Activated T-helper 17 cell treated with anti-CD3 and anti-CD28 coated beads, Interleukin-2, amount 50 U/mL, for 72 hours (primary cell): Measurements from ENCODE around the gene SRL. TPM values are rescaled to one million over a fixed set of nuclear protein-coding genes. Genes with fewer than 3 reads are reported as not detected.
"Not testable (repeated sequence)": the region's sequence is repeated elsewhere in the genome, so short reads cannot be mapped to it uniquely, and the experiment has no call there.

Experiments
- ATAC-seq: fragments of 150-1000 bp; cut with Tn5 transposase; replicated peaks from 2 replicates; pipeline ENCODE4 v1.10.0; 2021; ENCODE audit warnings: mild to moderate bottlenecking, moderate library complexity
- H3K27ac Mint-ChIP-seq: one replicate; pipeline ENCODE4 v1.8.0; 2022; ENCODE audit warnings: mixed read lengths
- H3K27me3 Mint-ChIP-seq: one replicate; pipeline ENCODE4 v1.8.0; 2022; ENCODE audit warnings: mixed read lengths
- H3K36me3 Mint-ChIP-seq: one replicate; pipeline ENCODE4 v1.8.0; 2022; ENCODE audit warnings: low read depth, mild to moderate bottlenecking, mixed read lengths
- H3K4me1 Mint-ChIP-seq: one replicate; pipeline ENCODE4 v1.8.0; 2022; ENCODE audit warnings: mixed read lengths
- H3K4me3 Mint-ChIP-seq: one replicate; pipeline ENCODE4 v1.8.0; 2022; ENCODE audit warnings: mild to moderate bottlenecking, mixed read lengths
- H3K9me3 Mint-ChIP-seq: one replicate; pipeline ENCODE4 v1.8.0; 2022; ENCODE audit warnings: mixed read lengths
- total RNA-seq, 2 donors: library from RNA; stranded (reverse); gene quantifications; one replicate each; pipeline ENCODE4 v1.2.3, GENCODE V29; 2022

SRL gene
- total RNA-seq, 2 donors from 2014 or later: not detected

GRCh38 chr16:4158143-4159093 lies 83.5 kb downstream of the SRL start:
- Mint-ChIP-seq H3K4me3 (no peak overlapping the region), H3K27me3 (no peaks in the 10 kb centered on the region), H3K27ac (peak overlapping the region; percentile 83), H3K36me3 (no peaks in the 10 kb centered on the region), H3K9me3 (no peaks in the 10 kb centered on the region), H3K4me1 (peaks cover 5% of the 10 kb centered on the region)
- no peak for ATAC-seq

- Mint-ChIP-seq H3K27ac (no peak overlapping the region), H3K4me3 (no peak overlapping the region), H3K36me3 (no peaks in the 10 kb centered on the region), H3K4me1 (peaks cover 5% of the 10 kb centered on the region), H3K9me3 (no peaks in the 10 kb centered on the region), H3K27me3 (no peaks in the 10 kb centered on the region)
- no peak for ATAC-seq
Observed at GRCh38 chr16:4157376-4157825, 84.5 kb downstream of the SRL start.

- not testable (repeated sequence) for H3K27ac Mint-ChIP-seq, H3K36me3 Mint-ChIP-seq, H3K4me3 Mint-ChIP-seq, ATAC-seq, H3K9me3 Mint-ChIP-seq, H3K4me1 Mint-ChIP-seq, H3K27me3 Mint-ChIP-seq
Observed at GRCh38 chr16:4156503-4156902, 85.4 kb downstream of the SRL start.

- H3K27me3 Mint-ChIP-seq, H3K9me3 Mint-ChIP-seq, H3K27ac Mint-ChIP-seq, H3K36me3 Mint-ChIP-seq, H3K4me1 Mint-ChIP-seq, H3K4me3 Mint-ChIP-seq, ATAC-seq: not testable (repeated sequence)
Observed at GRCh38 chr16:4153364-4153763, 88.5 kb downstream of the SRL start.

GRCh38 chr16:4152267-4152666 lies 89.6 kb downstream of the SRL start:
- no peaks in the 10 kb centered on the region for H3K4me1 Mint-ChIP-seq
- no peak for ATAC-seq
- H3K27ac Mint-ChIP-seq: no peak overlapping the region
- H3K36me3 Mint-ChIP-seq: no peaks in the 10 kb centered on the region
- no peaks in the 10 kb centered on the region for H3K27me3 Mint-ChIP-seq
- no peaks in the 10 kb centered on the region for H3K9me3 Mint-ChIP-seq
- H3K4me3 Mint-ChIP-seq: no peak overlapping the region

- H3K27me3 Mint-ChIP-seq: no peaks in the 10 kb centered on the region
- no peak overlapping the region for H3K27ac Mint-ChIP-seq
- H3K4me1 Mint-ChIP-seq: peaks cover 6% of the 10 kb centered on the region
- no peaks in the 10 kb centered on the region for H3K36me3 Mint-ChIP-seq
- H3K9me3 Mint-ChIP-seq: no peaks in the 10 kb centered on the region
- H3K4me3 Mint-ChIP-seq: no peak overlapping the region
- no peak for ATAC-seq
Observed at GRCh38 chr16:4147236-4147635, 94.6 kb downstream of the SRL start.

- Mint-ChIP-seq H3K9me3 (no peaks in the 10 kb centered on the region), H3K36me3 (no peaks in the 10 kb centered on the region), H3K4me3 (no peak overlapping the region), H3K27me3 (no peaks in the 10 kb centered on the region), H3K27ac (peak overlapping the region; percentile 61), H3K4me1 (peaks cover 6% of the 10 kb centered on the region)
- peak; percentile 75 for ATAC-seq
Observed at GRCh38 chr16:4142268-4142667, 99.6 kb downstream of the SRL start.

- no peaks in the 10 kb centered on the region for H3K9me3 Mint-ChIP-seq
- H3K27ac Mint-ChIP-seq: no peak overlapping the region
- H3K4me1 Mint-ChIP-seq: peaks cover 6% of the 10 kb centered on the region
- H3K4me3 Mint-ChIP-seq: no peak overlapping the region
- H3K27me3 Mint-ChIP-seq: no peaks in the 10 kb centered on the region
- no peak for ATAC-seq
- no peaks in the 10 kb centered on the region for H3K36me3 Mint-ChIP-seq
Observed at GRCh38 chr16:4141604-4142003, 100.3 kb downstream of the SRL start.

- Mint-ChIP-seq H3K27ac (peak overlapping the region; percentile 7), H3K36me3 (no peaks in the 10 kb centered on the region), H3K27me3 (peaks cover 3% of the 10 kb centered on the region), H3K4me3 (no peak overlapping the region), H3K9me3 (no peaks in the 10 kb centered on the region), H3K4me1 (peaks cover 9% of the 10 kb centered on the region)
- no peak for ATAC-seq
Observed at GRCh38 chr16:4140652-4141051, 101.2 kb downstream of the SRL start.

- Mint-ChIP-seq H3K4me3 (no peak overlapping the region), H3K27ac (no peak overlapping the region), H3K9me3 (no peaks in the 10 kb centered on the region), H3K36me3 (no peaks in the 10 kb centered on the region), H3K4me1 (peaks cover 11% of the 10 kb centered on the region), H3K27me3 (peaks cover 4% of the 10 kb centered on the region)
- ATAC-seq: no peak
Observed at GRCh38 chr16:4139968-4140367, 101.9 kb downstream of the SRL start.

Other genes starting within 250 kb of the SRL start
- gene ADCY9, start 125.6 kb downstream of the SRL start, total RNA-seq: 1 to 10 TPM; 4.1 to 9.4 TPM
- 10 to 100 TPM; 14.5 to 27.2 TPM for gene TFAP4, start 30.9 kb upstream of the SRL start, total RNA-seq
- 1 to 10 TPM in 1 of 2 donors, under 1 TPM in 1; 0.37 to 1.6 TPM for gene GLIS2, start 74.0 kb upstream of the SRL start, total RNA-seq
- gene PAM16, start 109.2 kb upstream of the SRL start, total RNA-seq: 10 to 100 TPM; 40.4 to 74.7 TPM
- under 1 TPM; 0.11 to 0.29 TPM for gene VASN, start 129.8 kb upstream of the SRL start, total RNA-seq
- 100 to 1,000 TPM in 1 of 2 donors, 10 to 100 TPM in 1; 82.6 to 114 TPM for gene CORO7, start 174.5 kb upstream of the SRL start, total RNA-seq
- 10 to 100 TPM; 50.3 to 81.1 TPM for gene DNAJA3, start 183.8 kb upstream of the SRL start, total RNA-seq
- gene NMRAL1, start 232.5 kb upstream of the SRL start, total RNA-seq: 10 to 100 TPM; 56.5 to 63.2 TPM
- gene HMOX2, start 234.3 kb upstream of the SRL start, total RNA-seq: 10 to 100 TPM; 60.0 to 92.1 TPM